NCI-H748 (cell line): ENCODE results near the gene RAP2C.

Source experiments
- DNase-seq: peaks from one replicate; lab custom pipeline; 2025; ENCODE audit not compliant: unreplicated experiment; lab: John Stamatoyannopoulos, UW

The RAP2C gene

DNA sequence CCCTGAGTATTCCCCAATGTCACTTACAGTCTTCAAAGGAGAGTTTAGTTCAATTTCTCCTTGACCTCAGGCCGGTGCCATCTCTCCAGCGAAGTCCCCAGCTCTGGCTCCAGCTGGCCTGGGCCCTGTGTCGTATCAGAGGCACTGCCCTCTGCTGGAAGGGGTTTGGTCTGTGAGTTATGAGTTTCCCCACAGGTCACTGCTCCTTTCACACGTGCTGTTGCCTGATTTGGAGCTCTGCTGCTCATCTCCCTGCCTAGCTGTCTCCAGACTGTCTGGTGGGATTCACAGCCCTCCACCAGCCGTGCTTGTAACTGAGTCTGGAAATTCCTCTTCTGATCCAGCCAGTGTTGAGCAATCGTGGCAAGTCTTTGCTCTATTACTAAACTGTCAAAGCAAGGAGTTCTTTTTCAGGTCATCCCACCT, at the start of gene RAP2C:
TSS of gene RAP2C (minus strand) at position 105 of the 426 bp plus-strand sequence. CDS start 2,179 bp downstream, outside the sequence.
- DNase-seq: peak; percentile 79

DNA sequence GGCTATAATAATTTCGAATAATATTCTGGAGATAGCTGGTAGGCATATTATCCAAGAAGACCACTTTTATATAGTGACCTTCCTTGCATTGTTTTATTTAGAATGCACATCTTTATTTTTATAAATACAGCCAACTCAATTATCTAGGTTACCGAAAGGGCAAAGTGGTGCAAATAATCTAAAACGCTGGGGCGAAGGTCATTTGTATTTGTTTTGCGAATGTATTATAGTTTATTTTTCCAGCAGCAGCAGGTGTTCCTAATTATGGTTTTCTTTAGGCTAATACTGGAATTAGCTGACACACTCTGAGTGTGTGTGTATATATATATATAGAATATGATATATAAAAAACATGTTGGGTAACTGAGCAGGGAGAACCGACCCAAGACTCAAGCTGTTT, 48.1 kb upstream of the RAP2C start:
- DNase-seq: peak; percentile 43

DNA sequence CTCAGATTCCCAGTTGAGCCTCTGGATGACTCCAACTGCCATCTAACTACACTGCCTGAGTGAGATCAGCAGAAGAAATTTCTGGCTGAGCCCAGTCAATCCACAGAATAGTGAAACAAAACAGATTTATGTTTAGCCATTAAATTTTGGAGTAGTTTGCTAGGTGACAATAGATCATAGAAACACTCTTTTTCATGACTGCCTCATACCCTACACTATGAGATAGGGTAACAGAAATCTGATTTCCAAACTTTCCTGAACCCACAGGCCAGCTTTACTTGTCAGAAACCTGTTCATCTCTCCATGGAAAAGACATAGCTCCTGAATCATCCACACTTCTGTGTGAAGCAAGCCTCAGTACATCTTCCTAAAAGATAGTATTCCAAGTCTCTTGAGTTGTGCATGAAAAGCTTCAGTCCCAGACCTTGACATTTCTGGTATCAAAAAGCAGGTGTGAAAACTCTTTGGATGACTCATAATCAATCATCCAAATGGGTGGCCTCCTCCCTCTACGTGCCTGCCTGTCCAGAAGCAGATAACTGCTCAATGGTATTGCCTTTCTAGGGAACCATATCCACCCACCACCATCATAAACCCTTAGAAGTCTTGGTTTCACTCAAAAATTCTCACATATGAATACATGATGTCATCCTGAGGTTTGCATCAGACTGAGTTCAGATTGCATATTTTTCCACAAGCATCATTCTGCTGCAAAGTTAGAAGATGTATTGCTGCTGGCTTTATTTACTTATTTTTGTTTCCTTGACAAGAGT, 47.5 kb upstream of the RAP2C start:
- peak; percentile 33 for DNase-seq

DNA sequence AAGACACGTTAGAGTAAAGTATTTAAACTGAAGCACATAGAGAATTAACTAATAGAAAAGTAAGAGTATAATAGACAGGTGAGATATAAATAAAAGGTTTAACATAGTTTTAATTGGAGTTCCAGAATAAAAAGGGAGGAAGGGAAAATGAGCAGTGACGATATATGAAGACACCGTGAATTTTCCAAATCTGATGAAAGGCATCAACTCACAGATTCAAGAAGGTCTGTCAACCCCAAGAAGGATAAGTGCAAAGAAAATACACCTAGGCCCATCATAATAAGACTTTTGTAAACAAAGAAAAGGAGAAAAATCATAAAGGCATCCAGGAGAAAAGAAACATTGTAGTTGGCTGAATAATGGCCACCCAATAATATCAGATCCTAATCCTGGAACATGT, 43.9 kb upstream of the RAP2C start:
- no peak for DNase-seq

DNA sequence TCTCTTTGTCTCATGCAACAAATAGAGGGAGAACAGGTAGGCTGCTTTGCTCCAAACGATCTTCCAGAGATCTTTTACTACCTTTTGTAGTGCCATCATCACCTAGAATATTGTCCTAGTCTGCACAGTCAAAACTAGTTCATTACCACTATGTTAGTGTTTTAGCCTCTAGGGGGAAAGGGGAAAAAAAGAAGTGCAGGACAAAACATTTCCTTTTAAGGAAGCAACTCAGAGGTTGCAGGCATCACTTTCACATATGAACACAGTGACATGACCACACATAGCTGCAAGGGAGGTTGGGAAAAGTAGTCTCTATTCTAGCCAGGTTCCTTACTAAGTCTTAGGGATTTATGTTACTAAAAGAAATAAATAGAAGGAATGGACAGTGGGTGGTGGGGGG, 39.3 kb upstream of the RAP2C start:
- DNase-seq: no peak

DNA sequence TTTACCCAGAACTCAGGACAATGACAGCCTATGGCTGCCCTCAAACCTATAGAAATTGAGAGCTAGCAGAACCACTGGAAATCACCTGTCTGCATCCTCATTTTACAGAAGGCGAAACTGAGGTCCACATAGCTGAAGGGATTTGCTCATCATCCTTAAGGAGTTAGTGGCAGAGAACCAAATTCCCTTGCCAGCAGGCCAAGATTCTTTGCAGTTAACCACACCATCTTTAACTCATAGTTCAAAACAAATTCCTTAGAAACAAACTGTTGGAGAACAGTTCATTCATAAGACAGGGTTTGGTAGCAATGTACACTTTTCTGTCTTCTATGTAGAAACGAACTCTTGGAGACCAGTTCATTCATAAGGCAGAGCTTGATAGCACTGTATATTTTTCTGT, 37.9 kb upstream of the RAP2C start:
- no peak for DNase-seq

DNA sequence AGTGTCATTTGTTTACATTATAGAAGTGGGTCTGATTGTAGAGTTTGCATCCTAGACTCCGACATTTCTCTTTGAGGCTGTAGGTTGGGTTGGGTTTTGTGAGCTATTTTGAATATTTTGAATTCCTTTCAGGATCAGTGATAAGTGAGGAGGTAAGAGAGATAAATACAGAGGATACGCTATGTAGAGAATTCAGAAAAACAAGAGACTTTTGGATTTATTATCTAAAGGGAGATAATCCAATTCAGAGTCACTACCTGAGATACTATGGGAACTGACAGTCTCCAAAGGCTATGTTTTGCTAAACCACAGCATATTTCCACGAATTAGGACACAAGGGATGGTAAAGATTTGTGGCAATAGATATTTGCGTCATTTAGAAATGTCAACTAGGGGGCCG, 16.9 kb upstream of the RAP2C start:
- DNase-seq: no peak

DNA sequence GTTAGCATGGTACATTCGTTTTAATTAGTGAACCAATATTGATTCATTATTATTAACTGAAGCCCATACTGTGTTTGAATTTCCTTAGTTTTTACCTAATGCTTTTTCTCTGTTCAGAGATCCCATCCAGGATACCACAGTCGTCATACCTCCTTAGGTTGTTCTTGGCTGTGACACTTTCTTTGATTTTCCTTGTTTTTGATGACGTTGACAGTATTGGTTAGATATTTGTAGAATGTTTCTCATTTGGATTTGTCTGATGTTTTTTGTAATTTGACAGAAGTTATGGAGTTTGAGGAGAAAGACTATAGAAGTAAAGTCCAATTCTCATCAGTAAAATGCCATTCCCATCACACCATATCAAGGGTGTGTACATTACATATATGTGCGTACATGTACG, 16.2 kb upstream of the RAP2C start:
- DNase-seq: no peak

DNA sequence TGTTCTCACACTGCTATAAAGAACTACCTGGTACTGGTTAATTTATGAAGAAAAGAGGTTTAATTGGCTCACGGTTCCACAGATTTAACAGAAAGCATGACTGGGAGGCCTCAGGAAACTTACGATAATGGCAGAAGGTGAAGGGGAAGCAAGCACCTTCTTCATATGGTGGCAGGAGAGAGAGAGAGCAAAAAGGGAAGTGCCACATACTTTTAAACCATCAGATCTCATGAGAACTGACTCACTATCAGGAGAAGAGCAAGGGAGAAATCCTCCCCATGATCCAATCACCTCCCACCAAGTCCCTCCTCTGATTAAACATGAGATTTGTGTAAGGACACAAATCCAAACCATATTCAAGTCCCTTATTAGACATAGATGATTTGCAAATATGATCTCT, 12.3 kb upstream of the RAP2C start:
- no peak for DNase-seq

DNA sequence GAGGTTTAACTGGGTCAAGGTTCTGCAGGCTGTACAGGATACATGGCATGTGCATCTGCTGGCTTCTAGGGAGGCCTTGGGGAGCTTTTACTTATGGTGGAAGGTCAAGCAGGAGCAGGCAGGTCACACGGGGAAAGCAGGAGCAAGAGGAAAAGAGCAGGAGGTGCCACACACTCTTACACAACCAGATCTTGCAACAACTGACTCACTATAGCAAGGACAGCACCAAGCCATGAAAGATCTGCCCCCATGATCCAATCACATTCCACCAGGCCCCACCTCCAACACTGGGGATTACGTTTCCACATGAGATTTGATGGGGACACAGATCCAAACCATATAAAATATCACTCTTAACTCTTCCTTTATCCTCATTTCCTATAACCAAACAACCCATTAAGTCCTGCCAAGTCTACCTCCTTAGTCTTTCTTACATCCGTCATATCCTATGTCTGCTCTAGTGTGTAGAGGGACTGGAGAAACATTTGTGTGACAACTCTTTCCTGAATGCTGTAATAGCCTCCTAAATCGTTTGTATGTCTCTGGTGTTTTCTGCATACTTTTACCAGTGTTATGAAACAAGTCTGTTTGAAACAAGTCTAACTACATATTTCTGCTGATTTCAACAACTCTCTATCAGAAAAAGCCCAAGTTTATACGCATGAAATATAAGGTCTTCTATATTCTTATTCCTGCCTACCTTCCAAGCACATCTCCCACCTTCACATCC, 8.3 kb upstream of the RAP2C start:
- DNase-seq: no peak

DNA sequence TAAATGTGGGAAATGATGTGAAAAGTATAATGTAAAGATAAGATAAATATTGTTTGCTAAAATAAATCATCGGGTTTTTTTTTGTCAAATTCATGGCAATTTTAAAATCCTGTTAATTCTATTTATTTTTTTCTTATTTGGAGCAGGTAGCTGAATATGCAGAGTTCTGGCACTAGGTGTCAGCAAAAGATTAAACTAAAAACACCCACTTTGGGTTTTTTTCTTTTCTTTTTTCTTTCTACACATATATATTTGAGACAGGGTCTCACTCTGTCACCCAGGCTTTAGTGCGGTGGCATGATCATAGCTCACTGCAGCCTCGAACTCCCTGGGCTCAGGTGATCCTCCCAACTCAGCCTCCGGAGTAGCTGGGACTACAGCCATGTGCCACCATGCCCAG, 6.9 kb upstream of the RAP2C start:
- DNase-seq: peak; percentile 22

DNA sequence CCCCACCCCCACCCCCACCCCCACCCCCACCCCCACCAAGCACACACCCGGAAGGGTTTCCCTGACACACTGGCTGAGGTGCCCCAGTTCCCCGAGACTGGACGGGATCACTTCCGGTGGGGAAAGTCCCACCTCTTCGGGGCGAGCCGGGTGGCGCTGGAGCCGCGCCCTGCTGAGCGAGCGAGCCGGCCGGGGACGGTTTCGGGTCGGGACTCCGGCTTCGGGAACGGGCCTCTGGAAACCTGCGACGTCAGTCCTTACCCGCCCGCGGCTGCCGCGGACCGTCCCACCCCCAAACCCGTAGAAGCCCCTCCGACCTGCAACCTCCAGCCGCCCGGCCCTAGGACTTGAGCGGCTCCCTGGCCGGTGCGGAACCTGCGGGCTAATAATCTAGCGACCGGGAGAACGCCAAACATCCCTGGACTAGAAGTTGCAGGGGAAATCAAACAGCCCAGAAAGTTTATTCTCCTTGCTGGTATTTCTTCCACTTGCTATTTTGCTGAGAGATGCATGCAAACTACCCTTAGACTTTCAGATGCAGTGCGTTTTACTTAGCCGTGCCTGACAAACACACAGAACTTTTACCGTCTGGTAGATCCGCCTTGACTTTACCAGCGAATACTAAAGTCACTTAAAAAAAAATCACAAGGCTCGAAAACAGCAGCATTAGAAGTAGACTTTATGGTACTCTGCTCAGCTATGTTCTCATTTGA, 991 bp downstream of the RAP2C start:
- peak; percentile 89 for DNase-seq

DNA sequence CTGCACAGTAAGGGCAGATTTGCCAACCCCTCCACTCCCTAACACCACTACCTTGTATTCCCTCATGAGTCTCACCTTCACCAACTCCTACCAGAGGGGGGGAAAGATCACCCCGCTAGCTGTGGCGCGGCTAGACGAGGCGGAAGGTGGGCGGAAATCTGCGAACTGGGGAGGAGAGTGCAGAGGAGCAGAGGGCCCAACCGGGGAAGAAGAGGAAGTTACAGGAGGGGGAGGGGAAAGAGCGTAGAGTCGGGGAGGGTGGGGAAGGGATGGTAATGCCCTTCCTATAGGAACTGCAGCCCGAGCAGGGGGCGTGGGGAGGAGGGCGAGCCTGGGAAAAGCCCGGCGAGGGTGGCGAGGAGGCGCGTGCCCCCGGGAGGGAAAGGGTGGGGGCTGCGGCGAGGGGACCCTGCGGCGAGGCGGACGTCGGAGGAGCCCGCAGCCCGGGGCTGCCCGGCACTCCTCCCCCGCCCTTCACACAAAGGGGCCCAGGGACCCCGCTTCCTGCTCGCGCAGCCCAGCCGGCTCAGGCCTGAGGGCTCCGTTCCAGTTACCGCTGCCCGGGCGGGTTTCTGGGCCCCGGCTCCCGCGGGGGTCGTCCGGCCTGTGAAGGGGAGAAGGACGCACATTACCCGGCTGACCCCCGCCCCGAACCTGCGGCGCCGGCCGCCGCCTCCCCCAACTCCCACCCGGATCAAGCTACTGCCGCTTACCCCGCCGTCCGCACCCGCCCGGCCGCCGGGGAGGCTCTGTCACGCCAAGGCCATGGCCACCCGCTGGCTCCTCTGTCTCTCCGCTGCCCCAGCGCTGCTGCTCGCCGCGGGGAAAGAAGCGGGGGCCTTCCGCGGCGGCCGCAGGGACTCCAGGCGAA, 1.8 kb downstream of the RAP2C start:
- peak; percentile 89 for DNase-seq

DNA sequence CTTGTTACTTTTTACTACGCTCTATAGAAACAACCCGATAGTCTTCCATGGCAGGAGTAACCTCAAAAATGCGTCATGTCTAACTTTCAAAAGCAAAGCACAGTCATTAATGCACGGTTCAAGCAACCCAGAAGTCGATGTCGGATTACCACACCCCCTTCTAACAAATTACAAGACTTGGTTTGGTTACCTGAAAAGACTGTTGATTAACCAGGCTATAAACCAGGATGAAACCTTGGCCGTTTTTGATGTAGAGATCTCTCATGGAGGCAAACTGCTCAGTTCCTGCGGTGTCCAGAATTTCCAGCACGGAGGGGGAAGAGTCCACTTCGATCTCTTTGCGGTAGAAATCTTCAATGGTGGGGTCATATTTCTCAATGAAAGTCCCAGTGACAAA, 2.4 kb downstream of the RAP2C start:
- no peak for DNase-seq

DNA sequence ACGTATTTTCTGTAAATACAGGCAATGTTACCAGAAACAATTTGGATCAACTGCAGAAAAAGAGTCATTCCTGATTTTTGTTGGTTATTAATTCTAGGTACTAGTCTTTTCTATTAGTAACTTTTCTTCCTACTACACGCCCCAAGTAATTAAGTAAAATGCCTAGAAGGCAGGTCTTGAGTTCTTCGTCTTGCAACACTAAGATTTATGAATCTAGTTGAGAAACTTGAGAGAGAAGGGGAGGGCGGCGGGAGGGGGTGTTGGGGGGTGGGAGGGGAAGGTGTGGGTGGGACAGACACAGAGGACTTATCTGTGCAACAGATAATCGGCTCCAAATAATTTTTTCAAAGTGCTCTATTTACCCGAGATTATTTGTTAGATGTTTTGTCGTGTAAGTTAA, 3.0 kb downstream of the RAP2C start:
- DNase-seq: no peak

DNA sequence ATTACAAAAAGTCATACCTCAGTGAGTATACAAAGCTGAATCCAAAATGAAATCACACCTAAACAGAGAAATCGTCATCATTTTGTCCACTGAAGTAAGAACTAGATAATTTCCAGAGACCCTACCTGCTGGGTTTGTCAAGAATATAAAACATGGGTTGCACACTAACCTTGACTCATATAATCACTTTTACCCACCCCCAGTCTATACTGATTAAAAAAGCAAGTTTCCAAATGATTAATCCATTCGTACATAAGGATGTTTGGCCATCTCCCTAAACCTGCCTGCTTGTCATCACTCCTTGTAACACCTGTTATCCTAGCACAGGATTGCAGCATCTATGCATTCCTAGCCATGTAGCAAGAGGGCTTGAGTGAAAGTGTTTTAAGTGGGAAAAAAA, 4.7 kb downstream of the RAP2C start:
- DNase-seq: no peak

DNA sequence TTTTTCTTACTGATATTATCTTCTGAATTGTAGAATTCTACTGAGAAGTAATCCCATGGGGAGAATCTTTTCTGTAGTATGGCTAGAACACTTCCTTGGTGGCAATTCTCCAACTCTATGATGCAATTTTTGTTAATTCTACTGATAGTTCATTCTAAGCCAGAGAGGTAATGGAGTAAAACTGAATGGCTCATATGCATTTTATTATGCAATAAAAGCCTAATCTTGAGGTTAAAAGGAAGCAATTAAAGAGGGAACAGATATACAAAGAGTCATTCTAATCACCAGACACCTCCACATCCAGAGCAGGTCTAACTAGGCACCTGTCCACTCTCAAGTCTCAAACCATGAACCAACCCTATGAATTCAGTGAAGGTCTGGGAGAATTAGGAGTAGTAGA, 9.7 kb downstream of the RAP2C start:
- DNase-seq: no peak

DNA sequence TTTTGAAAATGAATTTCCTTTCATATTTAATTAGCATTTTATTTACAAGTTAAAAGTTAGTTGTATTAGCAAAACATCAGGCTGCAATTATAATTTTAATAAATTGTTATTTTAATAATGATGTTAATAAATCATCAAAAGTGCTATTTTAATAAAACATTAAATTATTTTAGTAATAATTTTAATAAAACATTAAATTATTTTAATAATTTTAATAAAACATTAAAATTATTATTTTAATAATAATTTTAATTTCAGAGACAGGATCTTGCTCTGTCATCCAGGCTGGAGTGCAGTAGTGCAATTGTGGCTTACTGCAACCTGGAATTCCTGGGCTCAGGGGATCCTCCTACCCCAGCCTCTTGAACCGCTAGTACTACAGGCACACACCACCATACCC, 10.8 kb downstream of the RAP2C start:
- DNase-seq: no peak

DNA sequence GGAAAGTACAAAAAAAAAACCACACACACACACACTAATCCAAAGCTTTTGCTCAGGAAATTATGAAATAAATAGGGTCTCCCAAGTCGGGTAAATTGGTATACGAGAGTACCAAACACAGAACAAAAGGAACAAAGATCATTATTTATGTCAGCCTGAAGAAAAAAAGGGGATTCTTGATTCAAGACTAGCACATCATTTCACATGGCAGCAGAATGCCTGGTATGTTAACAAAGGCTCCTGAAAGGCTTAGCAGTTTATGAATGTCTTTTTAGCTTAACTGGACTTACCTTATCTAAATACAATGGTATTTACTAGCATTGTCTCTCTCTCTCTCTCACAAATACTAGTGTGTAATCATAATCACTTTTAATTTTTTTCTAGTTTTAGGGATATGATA, 11.3 kb downstream of the RAP2C start:
- DNase-seq: no peak

DNA sequence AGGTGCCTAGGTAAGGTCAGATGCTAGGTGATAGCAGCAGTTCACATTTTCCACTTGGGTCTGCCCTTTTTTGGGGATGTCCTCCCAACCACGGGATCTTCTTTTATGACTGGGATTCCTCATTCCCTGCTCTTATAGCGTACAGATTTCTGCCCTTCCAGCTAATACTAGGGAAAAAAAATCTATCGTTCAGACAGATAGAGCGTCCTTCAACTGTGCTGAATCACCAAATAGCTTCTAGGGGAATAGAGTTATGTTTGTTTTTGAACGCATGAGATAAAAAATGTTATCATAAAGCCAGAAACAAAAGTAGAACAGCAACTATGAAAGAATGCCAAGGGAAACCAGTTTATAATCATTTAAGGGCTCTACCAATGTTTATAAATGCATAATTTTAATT, 13.0 kb downstream of the RAP2C start:
- no peak for DNase-seq

DNA sequence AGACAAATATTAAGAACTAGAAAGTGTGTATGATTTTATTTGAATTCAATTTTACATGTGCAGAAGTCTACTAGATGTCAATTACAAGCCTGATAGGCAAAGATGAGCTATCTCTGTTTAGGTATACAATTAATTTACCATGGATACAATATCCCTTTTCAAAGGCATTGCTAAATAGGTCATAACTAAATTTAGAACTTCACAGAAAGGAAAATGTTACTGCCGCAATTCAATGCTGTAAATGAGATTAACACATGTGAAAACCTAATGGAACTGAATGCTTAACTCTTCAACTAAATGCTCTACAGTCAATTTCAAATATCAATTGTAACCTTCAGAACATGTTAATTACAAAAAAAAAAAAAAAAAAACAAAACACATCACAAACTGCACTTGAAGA, 14.6 kb downstream of the RAP2C start:
- no peak for DNase-seq
